Measurements from ENCODE around the gene CCDC149.

DNA sequence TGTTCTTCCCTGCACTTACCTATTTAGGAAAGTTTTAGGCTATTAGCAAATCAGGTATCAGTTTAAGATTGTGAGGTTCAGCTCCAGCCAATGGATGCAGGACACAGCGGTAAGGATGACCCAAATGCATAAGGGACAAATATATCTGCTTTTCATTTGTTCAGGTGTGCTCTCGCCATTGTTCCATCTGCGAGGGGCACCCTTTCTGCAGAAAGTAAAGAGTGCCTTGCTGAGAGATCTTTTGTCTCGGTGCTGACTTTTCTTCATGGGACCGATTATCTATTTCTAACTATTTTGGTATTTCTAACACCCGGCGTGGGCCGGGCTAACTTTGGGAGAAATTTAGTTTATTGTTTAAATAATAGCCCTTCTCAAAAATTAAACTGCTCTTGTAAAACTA lies 49.0 kb downstream of the CCDC149 start:
- TF ChIP-seq, protein P1, sequence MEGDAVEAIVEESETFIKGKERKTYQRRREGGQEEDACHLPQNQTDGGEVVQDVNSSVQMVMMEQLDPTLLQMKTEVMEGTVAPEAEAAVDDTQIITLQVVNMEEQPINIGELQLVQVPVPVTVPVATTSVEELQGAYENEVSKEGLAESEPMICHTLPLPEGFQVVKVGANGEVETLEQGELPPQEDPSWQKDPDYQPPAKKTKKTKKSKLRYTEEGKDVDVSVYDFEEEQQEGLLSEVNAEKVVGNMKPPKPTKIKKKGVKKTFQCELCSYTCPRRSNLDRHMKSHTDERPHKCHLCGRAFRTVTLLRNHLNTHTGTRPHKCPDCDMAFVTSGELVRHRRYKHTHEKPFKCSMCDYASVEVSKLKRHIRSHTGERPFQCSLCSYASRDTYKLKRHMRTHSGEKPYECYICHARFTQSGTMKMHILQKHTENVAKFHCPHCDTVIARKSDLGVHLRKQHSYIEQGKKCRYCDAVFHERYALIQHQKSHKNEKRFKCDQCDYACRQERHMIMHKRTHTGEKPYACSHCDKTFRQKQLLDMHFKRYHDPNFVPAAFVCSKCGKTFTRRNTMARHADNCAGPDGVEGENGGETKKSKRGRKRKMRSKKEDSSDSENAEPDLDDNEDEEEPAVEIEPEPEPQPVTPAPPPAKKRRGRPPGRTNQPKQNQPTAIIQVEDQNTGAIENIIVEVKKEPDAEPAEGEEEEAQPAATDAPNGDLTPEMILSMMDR (IDR thresholded peaks at IDR 0.05), result no peak
- TF ChIP-seq EZH2 (IDR thresholded peaks at IDR 0.05; ENCODE audit: borderline replicate concordance, insufficient read depth, low read depth, low read length, poor library complexity, severe bottlenecking), result no peak
